Stimulated activated CD4-positive, alpha-beta T cell treated with anti-CD3 and anti-CD28 coated beads, Interleukin-4, amount 100 ng/mL, for 1 hour (primary cell): ENCODE results near the gene PARVB.
A peak's percentile ranks its signal among the peaks of the same experiment; 100 is the strongest.
"Not testable (repeated sequence)": the region's sequence is repeated elsewhere in the genome, so short reads cannot be mapped to it uniquely, and the experiment has no call there.

Experiments
- DNase-seq: peaks from one replicate; pipeline ENCODE4 v3.0.0-alpha.2; 2020

The PARVB gene

DNA sequence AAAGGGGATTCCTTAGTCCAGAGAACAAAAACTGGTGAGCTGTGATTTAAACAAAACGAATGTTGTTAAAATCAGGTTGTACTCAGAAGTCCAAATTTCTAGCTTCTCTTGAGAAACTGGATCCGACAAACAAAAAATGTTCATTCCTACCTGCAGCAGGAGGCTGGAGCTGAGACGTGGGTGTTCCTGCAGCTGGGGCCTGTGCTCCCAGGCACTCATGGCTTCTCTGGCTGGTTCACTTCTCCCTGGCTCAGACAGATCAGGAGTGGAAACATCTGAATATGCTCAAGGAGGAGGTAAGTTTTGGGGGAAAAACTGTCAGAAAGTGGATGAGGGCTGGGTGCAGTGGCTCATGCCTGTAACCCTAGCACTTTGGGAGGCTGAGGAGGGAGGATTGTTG lies 24.7 kb upstream of the PARVB start:
- no peak for DNase-seq

DNA sequence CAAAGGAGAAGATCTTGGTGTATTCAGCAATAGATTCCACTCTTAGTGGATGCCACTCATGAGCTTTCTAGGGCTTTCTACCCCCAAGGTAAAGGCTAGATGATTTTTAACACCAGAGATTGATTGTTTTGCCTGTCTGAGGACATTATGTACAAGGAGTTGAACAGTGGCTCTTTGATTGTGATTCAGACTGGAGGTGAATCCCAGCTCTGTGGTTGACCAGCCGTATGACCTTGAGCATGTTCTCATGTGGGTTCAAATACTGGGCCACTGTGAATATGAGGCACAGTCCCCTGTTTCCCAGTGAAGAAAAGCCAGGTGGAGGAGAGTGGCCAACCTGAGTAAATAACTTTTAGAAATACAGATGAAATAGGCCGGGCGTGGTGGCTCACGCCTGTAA lies 24.0 kb upstream of the PARVB start:
- no peak for DNase-seq

DNA sequence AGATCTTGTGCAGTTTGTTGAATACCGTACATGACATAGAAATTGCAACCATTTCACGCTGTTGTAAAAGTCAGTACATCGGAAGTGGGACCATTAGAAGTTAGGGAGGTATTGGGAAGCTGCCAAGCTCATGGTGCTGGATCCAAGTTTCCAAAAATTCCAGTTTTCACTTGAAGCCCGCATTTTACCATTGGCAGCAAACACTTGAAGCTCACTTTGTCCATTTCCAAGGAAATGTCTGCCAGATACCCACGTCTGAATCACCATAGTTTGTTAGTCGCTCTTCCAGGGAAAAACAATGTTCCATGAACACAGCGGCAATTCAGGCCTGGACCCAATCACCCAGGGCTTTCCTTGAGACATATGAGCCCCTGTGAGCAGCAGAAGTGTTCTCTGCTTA lies 22.6 kb upstream of the PARVB start:
- DNase-seq, result no peak

DNA sequence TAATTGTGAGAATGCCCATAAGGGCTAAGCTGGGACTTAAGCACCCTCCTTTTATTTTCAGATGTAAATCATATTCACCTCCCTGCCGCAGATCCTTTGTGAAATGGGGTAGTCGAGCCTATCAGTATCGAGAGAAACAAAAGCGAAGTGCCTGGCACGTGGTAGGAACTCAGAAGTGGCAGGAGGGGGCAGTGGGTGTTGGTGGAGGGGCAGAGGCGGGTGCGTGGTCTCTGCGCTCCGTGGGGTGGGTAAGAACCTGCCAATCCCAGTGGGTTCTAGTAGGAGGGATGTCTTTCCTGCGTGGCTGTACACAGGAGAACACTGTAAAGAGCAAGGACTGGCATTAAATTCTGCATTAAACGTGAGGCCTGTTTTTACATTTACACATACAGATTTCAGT lies 21.8 kb upstream of the PARVB start:
- no peak for DNase-seq

DNA sequence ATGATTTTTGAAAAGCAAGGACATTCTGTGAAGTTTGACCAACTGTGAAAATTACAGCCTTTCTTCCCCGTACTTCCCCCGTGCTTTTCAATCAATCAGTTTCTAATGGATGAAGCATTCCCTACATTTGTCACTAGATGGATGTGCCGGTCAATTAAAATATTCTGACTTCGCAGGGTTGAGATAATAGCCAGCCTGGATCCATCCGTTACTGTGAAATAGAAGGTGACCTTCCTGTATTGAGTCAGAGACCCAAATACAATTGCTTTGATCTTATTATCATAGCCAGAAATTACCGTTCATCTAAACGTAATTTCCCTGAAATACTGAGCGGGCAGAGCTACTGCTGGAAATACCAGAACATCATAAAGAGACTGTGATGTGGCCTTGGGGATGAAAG lies 21.1 kb upstream of the PARVB start:
- DNase-seq, result no peak

DNA sequence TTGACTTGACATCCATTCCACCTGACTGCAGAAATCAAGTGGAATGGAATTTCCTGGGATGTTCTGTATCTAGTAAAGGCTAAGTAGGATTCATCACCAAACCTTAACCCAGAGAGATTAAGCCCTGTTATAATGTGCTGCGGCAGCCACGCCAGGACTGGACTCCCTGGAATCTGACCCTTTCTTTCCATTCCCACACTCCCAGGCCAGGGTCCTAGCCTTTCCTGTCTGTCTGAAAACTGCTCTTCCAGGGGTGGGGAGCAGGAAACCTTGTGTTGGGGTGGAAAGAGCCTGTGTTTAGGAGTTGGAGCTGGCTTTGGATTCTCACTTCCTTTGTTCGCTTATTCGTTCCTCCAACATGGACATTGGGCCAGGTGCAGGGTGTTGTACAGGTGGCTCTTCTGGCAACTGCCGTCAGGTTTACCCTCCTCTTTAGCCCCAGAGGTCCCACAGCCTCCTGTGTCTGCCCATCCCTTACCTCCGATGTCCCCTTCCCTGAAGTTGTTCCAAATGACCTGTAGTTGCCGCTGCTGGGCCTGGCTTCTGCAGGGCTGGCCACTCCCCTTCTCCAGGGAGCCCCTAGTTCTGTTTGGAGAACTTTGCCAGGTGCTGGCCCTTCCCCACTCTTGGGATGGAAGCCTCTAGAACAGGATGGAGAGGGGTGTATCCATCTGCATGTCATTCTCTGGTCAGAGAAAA lies 20.5 kb upstream of the PARVB start:
- DNase-seq, result no peak

DNA sequence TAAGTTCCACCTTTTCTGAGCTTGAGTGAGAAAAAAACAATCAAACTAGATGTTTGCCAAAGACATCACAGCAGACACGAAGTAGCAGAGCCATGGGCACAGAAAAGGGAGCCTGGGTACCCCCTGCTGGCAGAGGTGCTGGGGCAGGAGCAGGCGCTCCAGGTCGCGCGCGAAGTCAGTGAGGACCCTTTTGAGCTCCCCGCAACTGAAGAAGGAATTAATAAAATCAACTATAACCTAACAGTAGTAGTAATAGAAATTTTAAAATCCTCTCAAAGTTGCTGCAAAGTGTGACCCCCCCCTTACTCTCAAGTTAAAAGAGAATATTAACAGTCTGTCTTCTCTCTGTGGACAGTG lies 20.0 kb upstream of the PARVB start:
- DNase-seq, result no peak

DNA sequence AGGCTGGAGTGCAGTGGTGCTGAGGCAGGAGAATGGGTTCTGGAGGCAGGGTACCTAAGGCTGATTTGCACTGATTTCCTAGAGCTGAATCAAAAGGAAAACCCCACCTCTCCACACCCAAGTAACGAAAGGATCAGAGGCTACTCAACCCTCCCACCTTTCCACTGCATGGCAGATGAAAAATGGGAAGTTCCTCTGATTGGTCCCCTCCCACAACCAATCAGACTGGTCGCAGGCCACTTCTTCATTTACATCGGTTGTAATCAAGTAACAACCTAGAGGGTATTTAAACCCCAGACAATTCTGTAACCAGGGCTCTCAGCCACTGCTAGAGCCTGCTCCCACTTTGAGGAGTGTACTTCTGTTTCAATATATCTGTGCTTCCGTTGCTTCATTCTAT lies 18.6 kb upstream of the PARVB start:
- no peak for DNase-seq

DNA sequence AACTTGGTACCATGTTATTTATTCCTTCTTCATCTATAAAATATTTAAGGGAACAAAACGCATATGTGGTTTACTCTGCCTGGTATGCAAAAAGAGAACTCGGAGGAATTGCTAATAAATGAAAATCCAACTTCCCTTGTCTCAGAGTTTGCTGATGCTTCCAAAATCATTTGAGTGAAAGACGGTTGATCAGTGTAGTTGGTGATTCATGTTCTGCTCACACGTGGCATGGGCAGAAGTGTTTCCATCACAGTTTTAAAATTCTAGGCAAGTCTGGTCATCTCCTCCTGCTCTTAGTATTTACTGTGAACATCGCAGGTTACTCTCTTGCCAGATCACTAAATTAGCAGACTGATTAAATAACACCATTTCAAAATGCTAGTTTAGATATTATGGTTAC lies 11.9 kb upstream of the PARVB start:
- DNase-seq, result no peak

DNA sequence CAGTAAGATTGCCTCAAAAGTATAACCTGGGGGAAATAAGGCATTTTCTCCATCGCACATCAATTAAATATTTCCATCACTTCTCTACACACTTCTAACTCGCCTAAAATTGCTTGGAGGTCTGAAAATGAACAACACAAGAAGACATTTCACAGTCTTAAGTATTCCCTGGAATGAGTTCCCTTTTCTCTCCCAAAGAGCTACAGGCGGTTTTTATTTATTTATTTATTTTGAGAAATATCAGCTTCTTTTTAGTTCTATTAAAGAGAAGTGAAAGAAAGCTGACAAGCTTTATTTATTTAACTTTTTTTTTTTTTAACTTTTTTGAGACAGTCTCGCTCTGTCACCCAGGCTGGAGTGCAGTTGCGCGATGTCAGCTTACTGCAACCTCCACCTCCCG lies 11.5 kb upstream of the PARVB start:
- no peak for DNase-seq

DNA sequence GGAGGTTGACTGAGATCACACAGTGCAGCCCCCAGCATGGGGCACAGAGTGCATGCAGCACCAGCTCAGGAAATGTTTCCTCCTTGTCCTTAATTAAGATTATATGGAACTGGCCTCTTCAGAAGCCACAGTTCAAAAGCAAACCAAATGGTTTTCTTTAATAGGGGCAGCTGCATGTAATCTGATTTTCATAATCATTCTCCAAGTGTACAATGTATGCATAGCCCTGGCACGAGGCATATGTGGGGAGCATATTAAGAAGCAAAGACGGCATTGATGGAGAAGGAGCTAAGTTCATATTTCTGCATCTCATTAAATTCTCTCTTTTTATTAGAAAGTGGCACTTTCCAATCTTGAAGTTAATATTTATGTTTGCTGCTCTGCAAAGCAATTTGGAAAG lies 9.9 kb upstream of the PARVB start:
- DNase-seq, result no peak

DNA sequence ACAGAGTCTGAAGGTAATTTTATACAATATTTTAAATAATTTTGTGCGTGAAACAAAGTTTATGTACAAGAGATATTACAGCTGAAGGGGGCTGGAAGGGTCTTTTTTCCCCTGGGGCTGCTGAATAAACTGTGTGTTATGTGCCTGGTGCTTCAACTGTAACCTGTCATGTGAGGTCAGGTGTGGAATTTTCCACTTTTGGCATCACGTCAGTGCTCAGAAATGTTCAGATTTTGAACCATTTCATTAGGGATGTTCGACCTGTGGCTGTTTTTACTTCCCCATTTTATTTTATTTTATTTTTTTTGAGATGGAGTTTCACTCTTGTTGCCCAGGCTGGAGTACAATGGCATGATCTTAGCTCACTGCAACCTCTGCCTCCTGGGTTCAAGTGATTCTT lies 7.5 kb upstream of the PARVB start:
- not testable (repeated sequence) for DNase-seq

DNA sequence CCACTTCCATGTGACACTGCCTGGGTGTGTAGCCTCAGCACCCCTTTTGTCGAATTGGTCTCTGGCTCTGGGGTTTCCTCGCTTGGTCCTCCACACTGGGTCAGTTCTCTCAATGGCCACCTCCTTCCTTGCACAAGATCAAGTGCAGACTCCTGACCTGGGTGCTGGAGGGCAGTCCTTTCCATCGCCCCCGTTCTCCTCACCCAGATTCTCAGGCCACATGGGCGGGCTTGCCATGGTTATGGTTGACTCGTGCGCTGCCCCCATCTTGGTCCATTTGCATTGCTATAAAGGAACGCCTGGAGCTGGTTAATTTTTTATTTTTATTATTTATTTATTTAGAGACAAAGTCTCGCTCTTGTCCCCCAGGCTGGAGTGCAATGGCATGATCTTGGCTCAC lies 5.5 kb upstream of the PARVB start:
- no peak for DNase-seq

DNA sequence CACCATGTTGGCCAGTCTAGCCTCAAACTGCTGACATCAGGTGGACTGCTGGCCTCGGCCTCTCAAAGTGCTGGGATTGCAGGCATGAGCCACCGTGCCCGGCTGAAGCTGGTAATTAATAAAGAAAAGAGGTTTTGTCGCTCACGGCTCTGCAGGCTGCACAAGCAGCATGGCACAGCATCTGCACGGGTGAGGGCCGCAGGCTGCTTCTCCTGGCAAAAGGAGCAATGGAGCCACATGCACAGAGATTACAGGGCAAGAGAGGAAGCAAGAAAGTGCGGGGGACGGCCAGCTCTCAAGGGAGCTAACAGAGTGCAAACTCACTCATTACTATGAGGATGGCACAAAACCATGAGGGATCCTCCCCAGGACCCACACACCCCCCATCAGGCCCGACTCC lies 4.7 kb upstream of the PARVB start:
- DNase-seq, result no peak

DNA sequence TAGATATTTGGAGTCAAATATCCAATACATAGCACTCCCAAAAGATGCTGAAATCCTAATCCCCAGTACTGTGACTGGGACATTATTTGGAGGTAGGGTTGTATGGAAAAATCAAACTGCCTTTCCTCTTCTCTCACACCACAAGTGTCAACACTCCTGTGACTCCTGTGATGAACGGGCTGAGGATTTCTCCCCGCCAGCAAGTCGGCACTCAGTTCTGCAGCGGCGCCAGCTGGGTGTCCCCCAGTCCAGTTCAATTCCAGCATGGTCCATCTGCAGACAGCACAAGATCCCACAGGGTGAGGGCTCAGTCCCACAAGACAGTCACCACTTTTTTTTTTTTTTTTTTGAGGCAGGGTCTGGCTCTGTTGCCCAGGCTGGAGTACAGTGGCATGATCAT lies 4.3 kb upstream of the PARVB start:
- DNase-seq, result no peak

DNA sequence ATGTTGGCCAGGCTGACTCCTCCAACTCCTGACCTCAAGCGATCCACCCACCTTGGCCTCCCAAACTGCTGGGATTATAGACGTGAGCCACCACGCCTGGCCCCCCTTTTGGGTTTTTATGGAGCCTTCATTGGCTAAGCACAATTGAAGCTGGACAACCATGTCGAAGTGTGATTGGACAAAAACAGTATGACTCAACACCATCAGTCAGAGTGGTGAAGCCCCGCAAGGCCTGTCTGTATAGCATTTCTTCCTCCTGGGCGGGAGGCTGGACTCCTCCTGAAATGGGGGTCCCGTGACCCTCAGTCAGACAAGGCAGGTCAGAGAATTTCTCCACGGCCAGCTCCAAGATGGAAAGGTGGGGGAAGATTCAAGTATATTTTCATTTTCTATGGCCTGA lies 3.1 kb upstream of the PARVB start:
- no peak for DNase-seq

DNA sequence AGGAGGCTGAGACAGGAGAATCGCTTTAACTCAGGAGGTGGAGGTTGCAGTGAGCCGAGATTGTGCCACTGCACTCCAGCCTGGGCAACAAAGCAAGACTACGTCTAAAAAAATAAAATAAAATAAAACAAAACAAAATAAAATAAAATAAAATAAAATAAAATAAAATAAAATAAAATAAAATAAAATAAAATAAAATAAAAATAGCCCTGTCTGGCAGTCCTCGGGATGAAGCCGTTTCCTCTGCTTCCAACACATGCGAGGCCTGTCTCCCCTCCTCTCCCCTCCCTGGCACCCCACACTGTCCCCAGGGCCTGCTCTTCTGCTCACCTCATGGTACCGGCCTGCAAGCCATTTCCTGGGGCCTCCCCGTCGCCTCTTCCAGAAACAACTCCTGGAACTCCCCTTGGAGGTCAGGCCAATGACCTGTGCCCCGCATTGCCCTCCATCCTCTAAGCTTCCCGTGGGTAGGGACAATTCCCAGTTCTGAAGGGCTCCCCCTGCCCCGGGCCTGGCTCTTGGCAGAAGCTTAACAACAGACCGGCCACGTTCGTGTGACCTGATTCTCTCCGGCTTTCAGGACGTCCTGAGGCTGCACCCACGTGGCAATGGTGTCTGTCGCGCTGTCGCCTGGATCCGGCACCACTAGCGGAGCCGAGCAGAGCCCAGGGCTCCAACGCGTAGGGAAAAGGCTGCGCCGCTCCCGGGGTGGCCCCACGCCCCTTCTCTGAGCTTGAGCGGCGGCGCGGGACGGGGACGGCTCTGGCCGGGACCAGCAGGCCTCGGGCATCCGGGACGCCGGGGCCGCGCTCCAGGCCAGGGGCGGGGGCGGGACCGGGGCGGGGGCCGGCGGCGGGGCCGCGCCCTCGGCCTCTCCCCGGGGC lies 456 bp upstream of the PARVB start:
- peak; percentile 11 for DNase-seq

DNA sequence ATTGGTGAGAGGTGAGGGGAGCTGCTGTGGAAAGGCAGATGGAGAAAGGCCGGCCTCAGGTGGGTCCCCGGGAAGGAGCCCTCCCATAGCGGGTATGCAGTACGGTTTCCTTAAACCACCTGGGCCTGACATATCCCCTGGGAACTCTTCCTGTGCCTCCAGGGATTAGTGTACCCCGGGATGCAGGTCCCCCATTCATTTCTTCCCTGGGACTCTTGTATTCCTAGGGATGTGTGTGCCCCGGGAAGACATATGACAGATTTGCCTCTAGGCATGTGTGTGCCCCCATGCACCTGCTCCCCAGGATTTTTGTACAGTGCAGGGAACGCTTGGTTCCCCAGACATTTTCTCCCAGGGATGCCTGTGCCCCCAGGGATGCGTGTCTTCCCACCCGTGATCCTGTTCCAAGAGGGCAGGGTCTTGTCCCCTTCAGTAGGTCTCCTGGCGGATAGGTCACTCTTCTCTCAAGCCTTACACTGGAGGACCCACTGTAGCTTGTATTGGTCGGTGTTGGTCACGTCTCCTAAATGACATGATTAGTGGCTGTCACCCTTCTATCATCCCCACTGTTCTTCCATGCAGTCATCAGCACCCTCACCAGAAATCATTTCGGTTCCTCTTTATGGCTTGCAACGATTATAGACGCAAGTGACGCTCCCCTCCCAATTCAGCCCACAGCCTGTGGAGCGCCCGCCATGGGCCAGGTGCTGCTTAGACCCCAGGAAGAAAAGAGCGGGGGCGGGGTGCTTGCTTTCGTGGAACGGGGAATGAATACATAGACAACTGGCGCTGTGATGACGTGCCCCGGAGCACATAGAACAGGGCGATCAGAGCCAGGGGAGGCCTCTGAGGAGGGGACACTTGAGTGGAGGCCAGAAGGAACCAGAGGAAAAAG lies 1.3 kb downstream of the PARVB start:
- DNase-seq, result no peak

DNA sequence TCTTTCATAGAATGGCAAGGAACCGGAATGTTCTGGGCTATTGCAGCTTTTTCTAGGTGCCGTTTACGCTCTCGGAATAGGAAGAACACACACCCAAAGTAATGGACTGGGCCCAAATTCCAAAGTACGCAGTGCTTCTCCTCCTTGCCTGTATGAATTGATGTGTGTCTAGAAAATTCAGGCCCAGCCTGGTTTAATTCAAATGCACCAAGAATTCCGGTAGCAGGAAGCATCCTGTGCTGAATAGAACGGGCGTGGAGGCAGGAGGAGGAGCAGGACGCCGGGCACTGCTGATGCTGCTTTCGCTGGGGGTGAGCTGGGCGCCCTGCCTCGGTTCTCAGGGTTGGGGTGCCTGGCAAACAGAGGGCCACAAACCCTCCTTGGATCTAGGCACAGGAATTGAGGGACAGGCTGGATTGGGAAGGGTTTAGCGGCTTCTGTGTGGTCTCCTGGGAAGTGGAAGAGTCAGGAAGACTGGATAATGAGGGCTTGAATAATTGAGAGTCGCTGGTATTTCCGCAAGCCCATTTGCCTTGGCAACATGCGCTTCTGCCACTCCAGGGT lies 2.0 kb downstream of the PARVB start:
- no peak for DNase-seq

DNA sequence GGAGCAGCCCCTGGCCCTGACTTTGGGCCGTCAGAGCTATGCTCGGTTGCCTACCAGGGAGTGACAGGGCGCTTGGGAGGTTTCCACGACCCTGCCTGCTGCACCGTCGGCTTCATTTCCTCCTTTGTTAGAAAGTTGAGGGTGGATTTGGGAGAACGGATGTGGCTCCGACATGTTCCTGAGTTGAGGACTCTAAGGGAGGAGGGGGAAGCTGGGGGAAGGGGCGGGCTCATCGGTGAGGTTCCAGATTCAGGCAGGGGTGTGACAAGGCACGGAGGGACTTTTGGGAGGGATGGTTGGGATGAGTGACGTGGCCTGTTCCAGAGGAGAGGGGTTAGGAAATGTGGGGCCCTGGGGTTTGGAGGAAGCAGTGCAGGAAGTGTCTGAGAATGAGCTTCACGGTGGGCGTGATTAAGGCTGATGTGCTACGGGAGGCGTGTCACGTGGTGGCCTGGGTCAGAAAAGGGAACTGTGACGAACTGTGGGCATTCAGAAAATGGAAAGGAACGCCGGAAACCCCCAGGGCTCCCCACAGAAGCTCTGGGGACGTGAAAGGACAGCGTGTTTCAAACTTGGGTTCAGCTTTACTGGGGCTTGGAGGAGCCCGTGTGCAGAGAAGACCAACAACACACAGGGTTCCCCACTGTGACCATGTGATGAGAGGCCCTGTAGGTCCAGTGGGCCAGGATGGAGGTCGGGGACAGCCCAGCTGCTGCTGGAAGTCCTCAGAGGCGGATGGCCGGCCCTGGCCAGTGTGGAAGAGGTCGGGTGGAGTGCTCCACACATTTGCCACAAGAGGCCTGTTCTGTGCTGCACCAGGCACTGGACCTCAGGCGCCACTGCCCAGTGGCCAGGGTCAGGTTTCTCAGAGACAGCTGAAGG lies 2.8 kb downstream of the PARVB start:
- DNase-seq, result peak; percentile 45

DNA sequence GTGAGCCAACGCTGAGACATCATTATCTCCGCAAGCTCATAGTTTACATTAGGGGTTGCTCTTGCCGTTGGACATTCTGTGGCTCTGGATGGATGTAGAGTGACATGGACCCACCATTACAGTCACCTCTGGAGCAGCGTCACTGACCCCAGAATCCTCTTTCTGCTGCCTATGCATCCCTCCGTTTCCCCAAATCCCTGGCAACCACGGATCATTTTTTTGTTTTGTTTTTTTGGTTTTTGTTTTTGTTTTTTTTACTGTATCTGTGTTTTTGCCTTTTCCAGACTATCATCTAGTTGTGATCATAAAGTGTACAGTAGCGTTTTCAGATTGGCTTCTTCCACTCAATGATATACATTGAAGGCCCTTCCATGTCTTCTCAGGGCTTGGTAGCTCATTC lies 4.0 kb downstream of the PARVB start:
- DNase-seq, result no peak

DNA sequence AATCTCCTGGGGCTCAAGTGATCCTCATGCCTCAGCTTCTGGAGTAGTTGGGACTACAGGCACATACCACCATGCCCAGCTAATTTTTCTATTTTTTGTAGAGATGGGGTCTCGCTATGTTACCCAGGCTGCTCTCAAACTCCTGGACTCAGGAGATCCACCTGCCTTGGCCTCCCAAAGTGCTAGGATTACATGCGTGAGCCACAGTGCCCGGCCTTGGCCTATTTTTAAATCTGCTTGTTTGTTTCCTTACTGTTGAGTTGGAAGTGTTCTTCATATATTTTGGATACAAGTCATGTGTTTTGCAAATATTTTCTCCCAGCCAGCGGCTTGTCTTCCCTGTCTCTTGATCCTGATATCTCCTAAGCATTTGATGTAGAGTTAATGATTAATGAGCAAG lies 5.0 kb downstream of the PARVB start:
- DNase-seq, result no peak
